ENCODE data around the gene DTX3.
"Not testable (repeated sequence)": the region's sequence is repeated elsewhere in the genome, so short reads cannot be mapped to it uniquely, and the experiment has no call there.

The DTX3 gene

GRCh38 chr12:57604454-57604991 lies at the start of gene DTX3:
TSS of gene DTX3 (plus strand) at chr12:57604824. CDS start at chr12:57606518, 1,694 bp downstream.
- peak; percentile 34 for DNase-seq

DNA sequence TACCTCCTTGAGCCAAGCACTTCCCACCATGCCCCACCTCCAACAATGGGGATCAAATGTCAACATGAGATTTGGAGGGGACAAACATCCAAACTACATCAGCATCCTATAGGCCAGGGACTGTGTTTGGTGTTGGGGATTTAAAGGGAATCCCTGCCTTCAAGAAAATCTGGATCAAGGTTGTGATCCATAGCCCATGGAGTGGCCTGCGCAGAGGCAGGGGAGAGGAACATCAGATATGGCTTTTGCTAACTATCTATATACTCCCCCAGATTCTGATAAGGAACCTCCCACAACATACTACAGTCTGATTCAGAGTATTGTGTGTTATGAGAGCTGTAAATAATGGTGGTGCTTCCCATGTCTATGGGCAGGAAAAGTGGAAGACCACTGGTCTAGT lies 49.7 kb upstream of the DTX3 start:
- DNase-seq, result no peak

GRCh38 chr12:57558864-57559263 lies 45.8 kb upstream of the DTX3 start:
- no peak for DNase-seq

GRCh38 chr12:57560516-57560915 lies 44.1 kb upstream of the DTX3 start:
- DNase-seq, result no peak

DNA sequence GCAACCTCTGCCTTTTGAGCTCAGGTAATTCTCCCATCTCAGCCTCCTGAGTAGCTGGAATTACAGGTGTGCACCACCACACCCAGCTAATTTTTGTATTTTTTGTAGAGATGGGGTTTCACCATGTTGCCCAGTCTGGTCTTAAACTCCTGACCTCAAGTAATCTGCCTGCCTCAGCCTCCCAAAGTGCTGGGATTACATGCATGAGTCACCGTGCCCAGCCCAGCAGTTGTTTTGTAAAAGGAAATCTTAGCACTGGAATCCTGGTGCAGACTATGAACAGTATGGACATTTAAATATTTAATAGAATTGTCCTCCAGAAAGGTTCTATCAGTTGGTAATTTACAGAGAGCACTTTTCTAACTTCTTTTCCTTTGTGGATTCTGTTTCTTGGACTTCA lies 43.5 kb upstream of the DTX3 start:
- DNase-seq, result not testable (repeated sequence)

GRCh38 chr12:57563358-57563757 lies 41.3 kb upstream of the DTX3 start:
- DNase-seq, result no peak

- no peak for DNase-seq
These were observed 40.4 kb upstream of the DTX3 start for GRCh38 chr12:57564178-57564740.

GRCh38 chr12:57568838-57569237 lies 35.8 kb upstream of the DTX3 start:
- DNase-seq, result no peak

DNA sequence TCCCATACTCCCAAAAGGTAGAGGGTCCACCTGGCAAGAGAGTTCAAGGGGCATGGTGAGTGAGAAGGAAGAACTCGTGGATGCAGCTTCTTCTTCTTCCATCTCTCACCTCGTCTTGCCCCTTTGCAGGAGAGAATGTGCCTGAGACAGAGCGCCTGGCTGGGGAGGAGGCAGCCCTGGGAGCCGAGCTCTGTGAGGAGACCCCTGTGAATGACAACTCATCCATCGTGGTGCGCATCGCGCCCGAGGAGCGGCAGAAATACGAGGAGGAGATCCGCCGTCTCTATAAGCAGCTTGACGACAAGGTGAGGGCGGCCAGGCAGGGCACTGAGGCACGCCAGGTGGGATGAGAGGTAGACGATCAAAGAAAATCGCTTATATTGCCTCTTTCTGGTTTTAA lies 34.8 kb upstream of the DTX3 start:
- no peak for DNase-seq

GRCh38 chr12:57570438-57570837 lies 34.2 kb upstream of the DTX3 start:
- not testable (repeated sequence) for DNase-seq

GRCh38 chr12:57571926-57572762 lies 32.5 kb upstream of the DTX3 start:
- no peak for DNase-seq

DNA sequence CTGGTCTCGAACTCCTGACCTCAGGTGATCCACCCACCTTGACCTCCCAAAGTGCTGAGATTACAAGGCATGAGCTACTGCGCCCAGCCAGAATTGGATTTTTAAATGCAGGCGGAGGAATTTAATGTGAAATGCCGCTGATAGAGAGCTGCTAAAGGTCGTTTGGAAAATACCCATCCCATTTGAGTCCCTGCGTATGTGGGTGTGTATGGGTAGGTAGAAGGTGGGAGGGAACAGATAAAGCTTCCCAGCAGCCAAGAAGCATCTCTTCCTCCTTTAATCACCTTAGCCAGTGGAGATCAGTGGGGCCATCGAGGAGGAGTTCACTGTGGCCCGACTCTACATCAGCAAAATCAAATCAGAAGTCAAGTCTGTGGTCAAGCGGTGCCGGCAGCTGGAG lies 29.8 kb upstream of the DTX3 start:
- DNase-seq, result no peak

DNA sequence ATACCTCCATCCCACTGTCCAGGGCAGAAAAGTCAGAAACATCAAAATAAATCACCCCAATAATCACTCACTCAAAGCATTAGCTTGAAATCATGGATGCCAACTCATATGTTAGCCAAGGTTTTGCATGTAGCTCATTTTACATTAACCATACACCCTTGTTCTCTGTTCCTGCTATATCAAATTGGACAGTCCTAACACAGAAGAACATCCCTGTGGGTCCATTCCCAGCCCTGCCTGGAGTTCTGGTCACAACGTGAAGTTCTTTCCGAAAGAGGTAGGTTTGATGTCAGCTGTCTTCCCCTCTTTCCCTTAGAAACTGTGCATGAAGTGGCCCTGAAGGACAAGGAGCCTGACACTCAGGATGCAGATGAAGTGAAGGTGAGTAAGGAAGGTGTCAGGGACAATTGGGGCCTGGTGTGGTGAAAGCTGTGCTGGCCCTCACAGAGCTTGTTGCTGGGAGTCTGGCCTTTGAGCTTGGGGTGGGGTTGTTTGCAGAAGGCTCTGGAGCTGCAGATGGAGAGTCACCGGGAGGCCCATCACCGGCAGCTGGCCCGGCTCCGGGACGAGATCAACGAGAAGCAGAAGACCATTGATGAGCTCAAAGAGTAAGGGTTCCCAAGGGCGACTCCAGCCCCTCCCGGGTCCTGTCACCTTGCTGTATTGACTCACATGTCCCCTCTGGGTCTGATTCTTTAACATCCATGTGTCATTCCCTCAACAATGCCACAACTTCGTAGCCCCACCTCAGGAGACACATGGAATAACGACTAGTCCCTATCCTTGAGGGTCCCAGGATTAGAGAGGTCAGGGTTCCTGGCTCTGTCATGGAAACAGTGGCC lies 28.6 kb upstream of the DTX3 start:
- DNase-seq, result no peak

- DNase-seq, result no peak
These were observed 27.9 kb upstream of the DTX3 start for GRCh38 chr12:57576613-57577160.

GRCh38 chr12:57577981-57578758 lies 26.5 kb upstream of the DTX3 start:
- no peak for DNase-seq

DNA sequence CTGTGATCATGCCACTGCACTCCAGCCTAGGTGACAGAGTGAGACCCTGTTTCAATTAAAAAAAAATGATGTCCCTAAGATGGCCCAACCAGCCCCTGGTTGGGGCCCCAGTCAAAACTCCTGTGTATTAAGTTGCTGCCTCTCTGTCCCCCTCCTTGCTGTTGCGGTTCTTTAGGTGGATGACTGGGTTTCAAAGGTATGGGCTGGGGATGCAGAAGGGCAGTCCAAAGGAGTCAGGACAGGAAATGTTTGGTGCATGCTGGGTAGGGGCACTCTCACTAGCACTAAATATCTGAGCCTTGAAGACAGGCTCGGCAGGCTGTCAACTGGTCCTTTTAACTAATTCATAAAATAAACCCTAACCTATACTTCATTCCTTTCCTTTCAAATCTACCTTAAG lies 25.6 kb upstream of the DTX3 start:
- DNase-seq, result no peak

DNA sequence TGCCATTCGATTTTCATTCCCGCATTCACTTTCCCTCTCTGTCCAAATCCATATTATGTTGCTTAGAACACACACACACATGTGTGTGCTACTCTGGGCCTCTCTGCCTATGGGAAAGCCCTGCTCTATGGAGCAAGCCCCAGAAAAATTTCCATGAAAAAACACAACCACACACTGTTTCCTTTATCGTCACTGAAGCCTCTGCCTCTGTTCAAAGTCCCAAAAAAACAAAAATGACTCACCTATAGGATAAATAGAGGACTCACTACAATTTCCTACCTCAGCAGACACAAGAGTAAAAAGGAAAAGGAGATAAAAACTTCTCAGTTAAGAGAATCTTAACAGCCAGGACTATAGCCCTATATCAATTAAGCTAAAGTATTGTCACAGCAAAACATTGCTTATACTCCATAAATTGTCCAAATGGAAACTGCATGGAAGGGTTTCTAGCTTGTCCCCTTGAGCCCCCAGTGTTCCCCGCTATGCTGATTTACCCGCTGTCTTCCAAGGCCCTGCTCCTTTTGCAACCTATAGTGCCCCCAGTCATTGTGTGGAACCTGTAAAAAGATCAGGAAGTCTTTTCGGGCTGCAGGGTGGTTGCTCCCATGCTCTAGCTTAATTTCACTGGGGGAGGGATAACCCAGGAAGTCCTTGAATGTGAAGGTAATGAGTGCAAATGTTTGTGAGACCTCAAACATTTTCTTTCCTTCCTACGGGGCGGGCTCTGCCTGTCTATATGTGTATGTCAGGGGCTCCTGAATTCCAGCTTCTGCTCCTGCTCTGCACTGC lies 24.8 kb upstream of the DTX3 start:
- DNase-seq, result no peak

- no peak for DNase-seq
These were observed 24.2 kb upstream of the DTX3 start for GRCh38 chr12:57580466-57580795.

DNA sequence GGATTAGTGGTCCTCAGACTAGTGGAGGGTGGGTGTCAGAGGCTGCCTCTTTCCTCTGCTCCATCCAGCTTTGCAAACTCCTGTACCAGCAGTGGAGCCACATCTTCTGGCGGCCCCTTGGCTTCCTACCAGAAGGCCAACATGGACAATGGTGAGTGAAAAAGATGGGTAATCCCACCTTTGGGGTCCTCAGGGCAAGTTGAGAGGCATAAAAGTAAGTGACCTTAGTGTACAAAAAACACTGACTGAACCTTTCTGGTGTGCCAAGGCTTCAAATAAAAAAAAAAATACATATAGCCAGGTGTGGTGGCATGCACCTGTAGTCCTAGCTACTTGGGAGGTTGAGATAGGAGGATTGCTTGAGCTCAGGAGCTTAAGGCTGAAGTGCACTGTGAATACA lies 22.8 kb upstream of the DTX3 start:
- no peak for DNase-seq

GRCh38 chr12:57582440-57582839 lies 22.2 kb upstream of the DTX3 start:
- no peak for DNase-seq

- DNase-seq, result peak; percentile 79
These were observed 21.4 kb upstream of the DTX3 start for GRCh38 chr12:57583008-57583831.
